Lung (tissue), 12 donors: ENCODE measurements around the gene TMEM176A. TPM values are rescaled to one million over a fixed set of nuclear protein-coding genes. Genes with fewer than 3 reads are reported as not detected.

ENCODE experiments used
- ATAC-seq: fragments of 200-7000 bp; cut with Tn5 transposase; one replicate; pipeline ENCODE4 v1.9.1; 2020; ENCODE audit warnings: moderate number of reproducible peaks; ENCODE audit not compliant: insufficient read depth, low FRiP score
- DNase-seq, 3 donors: peaks; one replicate each; pipeline ENCODE4 v3.0.0-alpha.2; 2013 to 2017
- H3K27ac ChIP-seq, 2 donors: one replicate each; pipeline ENCODE4 v1.5.1; 2013; ENCODE audit warnings: mild to moderate bottlenecking in 2 of 2, moderate library complexity in 2 of 2, control low read depth in 1 of 2, inconsistent platforms in 1 of 2, low read depth in 1 of 2, low read length in 1 of 2
- H3K27me3 ChIP-seq, 3 donors: one replicate each; pipeline ENCODE4 v1.5.1; 2013; ENCODE audit warnings: low read length in 2 of 3; ENCODE audit not compliant: control insufficient read depth in 3 of 3, insufficient read depth in 3 of 3
- H3K36me3 ChIP-seq, 4 donors: one replicate each; pipeline ENCODE4 v1.5.1; 2013; ENCODE audit warnings: low read length in 4 of 4, mild to moderate bottlenecking in 1 of 4, moderate library complexity in 1 of 4; ENCODE audit not compliant: control insufficient read depth in 4 of 4, insufficient read depth in 4 of 4
- H3K4me1 ChIP-seq, 5 donors: one replicate each; pipeline ENCODE4 v1.5.1; 2013; ENCODE audit warnings: low read length in 5 of 5, mild to moderate bottlenecking in 2 of 5, moderate library complexity in 1 of 5; ENCODE audit not compliant: control insufficient read depth in 5 of 5, insufficient read depth in 5 of 5
- H3K4me3 ChIP-seq: one replicate; pipeline ENCODE4 v1.5.1; 2013; ENCODE audit warnings: mild to moderate bottlenecking, control low read depth, moderate library complexity
- H3K9ac ChIP-seq, 2 donors: one replicate each; pipeline ENCODE4 v1.5.1; 2013; ENCODE audit warnings: low read length in 2 of 2, control low read depth in 1 of 2; ENCODE audit not compliant: insufficient read depth in 1 of 2
- H3K9me3 ChIP-seq, 4 donors: one replicate each; pipeline ENCODE4 v1.5.1; 2013; ENCODE audit warnings: low read length in 3 of 4, mild to moderate bottlenecking in 1 of 4, moderate library complexity in 1 of 4; ENCODE audit not compliant: control insufficient read depth in 4 of 4, insufficient read depth in 3 of 4
- CTCF ChIP-seq: IDR thresholded peaks from 2 replicates; pipeline ENCODE4 v1.5.1; 2012; ENCODE audit warnings: mild to moderate bottlenecking; ENCODE audit errors: control extremely low read depth, extremely low read depth
- WGBS, 2 donors: extraction: QIAGEN DNeasy Blood & Tissue Kit; methylation state at CpG; one replicate each; pipeline ENCODE4 v1.1.7; 2013; 5-methylcytosine and 5-hydroxymethylcytosine counted together
- polyA plus RNA-seq, 2 donors: library from polyadenylated mRNA; stranded (reverse); fragments of 200-250 nt; gene quantifications; one replicate each; pipeline ENCODE4 v1.2.1, GENCODE V29; 2013
- total RNA-seq, 2 donors: library from RNA; depleted of rRNA in 1 of 2; stranded (reverse); fragments of >200 nt in 1 of 2; gene quantifications; one replicate each; pipeline ENCODE4 v1.2.1, GENCODE V29; 2014 to 2021
- donor health status: control.
- donor health status: control.
- donor health status: Bipolar disorder and iron deficiency.
- donor health status: healthy.
- donor health status: DM: yes; HTN: yes; CAD: no.

TMEM176A gene
- total and polyA plus RNA-seq, 4 donors, result 18.3 to 33.1 (median 23.3) TPM

- no peaks in the 10 kb centered on the region for H3K27me3 ChIP-seq
- no peak overlapping the region for H3K9ac ChIP-seq
- H3K4me3 ChIP-seq, result no peak overlapping the region
- DNase-seq (no peak), ATAC-seq (no peak)
- H3K27ac ChIP-seq, result peak overlapping the region in 1 of 2 donors; percentile 54
- TF ChIP-seq CTCF, result no peak
- H3K36me3 ChIP-seq, result no peaks in the 10 kb centered on the region
- 87 to 88% methylated on average over 10 of the region's 10 CpGs for WGBS, 2 donors
- peaks cover 0 to 6% (median 0%) of the 10 kb centered on the region in 4 donors for H3K9me3 ChIP-seq
- peaks cover 0 to 5% (median 0%) of the 10 kb centered on the region in 5 donors for H3K4me1 ChIP-seq
These were observed 23.0 kb downstream of the TMEM176A start for GRCh38 chr7:150823484-150824126.

GRCh38 chr7:150824379-150825177 is 24.0 kb downstream of the TMEM176A start:
- 92 to 98% methylated on average over 20 of the region's 20 CpGs for WGBS, 2 donors
- no peak for ATAC-seq
- H3K27ac ChIP-seq, result no peak overlapping the region
- H3K4me3 ChIP-seq, result no peak overlapping the region
- DNase-seq, result no peak
- H3K4me1 ChIP-seq, result peaks cover 0 to 5% (median 0%) of the 10 kb centered on the region in 5 donors
- TF ChIP-seq CTCF, result no peak
- peaks cover 0 to 6% (median 0%) of the 10 kb centered on the region in 4 donors for H3K9me3 ChIP-seq
- H3K27me3 ChIP-seq, result no peaks in the 10 kb centered on the region
- no peaks in the 10 kb centered on the region for H3K36me3 ChIP-seq
- H3K9ac ChIP-seq, result no peak overlapping the region

GRCh38 chr7:150826061-150826849 is 25.7 kb downstream of the TMEM176A start:
- TF ChIP-seq CTCF, result no peak
- ATAC-seq, result no peak
- peaks cover 0 to 3% (median 0%) of the 10 kb centered on the region in 5 donors for H3K4me1 ChIP-seq
- no peak overlapping the region for H3K4me3 ChIP-seq
- no peak for DNase-seq
- H3K36me3 ChIP-seq, result no peaks in the 10 kb centered on the region
- peaks cover 0 to 3% (median 0%) of the 10 kb centered on the region in 4 donors for H3K9me3 ChIP-seq
- no peak overlapping the region for H3K9ac ChIP-seq
- H3K27me3 ChIP-seq, result no peaks in the 10 kb centered on the region
- whole genome bisulfite sequencing, 2 donors, result 70 to 88% methylated on average over 6 of the region's 6 CpGs
- no peak overlapping the region for H3K27ac ChIP-seq
